OCI-LY1 (cell line): ENCODE data around the gene HYAL1.

Experiments used
- CTCF ChIP-seq: fragments of 200-600 bp; sonication (generic), shearing (Covaris generic); IDR thresholded peaks from 2 replicates; pipeline ENCODE4 v1.5.1; 2017; ENCODE audit warnings: mild to moderate bottlenecking, antibody characterized with exemption, low read length, moderate library complexity, mixed read lengths
- EZH2 ChIP-seq: fragments of 200-600 bp; sonication (generic), shearing (Covaris generic); IDR thresholded peaks from 2 replicates; pipeline ENCODE4 v1.8.0; 2017; ENCODE audit warnings: borderline replicate concordance, mixed run types, mild to moderate bottlenecking, antibody characterized with exemption, low read length, moderate library complexity, mixed read lengths

- no peak for TF ChIP-seq EZH2
- no peak for TF ChIP-seq CTCF
These were observed 27.0 kb upstream of the HYAL1 start for GRCh38 chr3:50330330-50330729.
